ENCODE data around the gene CLK3.

GRCh38 chr15:74662064-74662860 lies 46.6 kb downstream of the CLK3 start:
- TF ChIP-seq, protein P1, sequence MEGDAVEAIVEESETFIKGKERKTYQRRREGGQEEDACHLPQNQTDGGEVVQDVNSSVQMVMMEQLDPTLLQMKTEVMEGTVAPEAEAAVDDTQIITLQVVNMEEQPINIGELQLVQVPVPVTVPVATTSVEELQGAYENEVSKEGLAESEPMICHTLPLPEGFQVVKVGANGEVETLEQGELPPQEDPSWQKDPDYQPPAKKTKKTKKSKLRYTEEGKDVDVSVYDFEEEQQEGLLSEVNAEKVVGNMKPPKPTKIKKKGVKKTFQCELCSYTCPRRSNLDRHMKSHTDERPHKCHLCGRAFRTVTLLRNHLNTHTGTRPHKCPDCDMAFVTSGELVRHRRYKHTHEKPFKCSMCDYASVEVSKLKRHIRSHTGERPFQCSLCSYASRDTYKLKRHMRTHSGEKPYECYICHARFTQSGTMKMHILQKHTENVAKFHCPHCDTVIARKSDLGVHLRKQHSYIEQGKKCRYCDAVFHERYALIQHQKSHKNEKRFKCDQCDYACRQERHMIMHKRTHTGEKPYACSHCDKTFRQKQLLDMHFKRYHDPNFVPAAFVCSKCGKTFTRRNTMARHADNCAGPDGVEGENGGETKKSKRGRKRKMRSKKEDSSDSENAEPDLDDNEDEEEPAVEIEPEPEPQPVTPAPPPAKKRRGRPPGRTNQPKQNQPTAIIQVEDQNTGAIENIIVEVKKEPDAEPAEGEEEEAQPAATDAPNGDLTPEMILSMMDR (IDR thresholded peaks at IDR 0.05): no peak
- no peak for TF ChIP-seq EZH2 (IDR thresholded peaks at IDR 0.05; ENCODE audit: borderline replicate concordance, insufficient read depth, low read depth, low read length, poor library complexity, severe bottlenecking)
